GM10847 (cell line): ENCODE data around the gene NMB.

Experiments used
- POLR2A ChIP-seq: IDR thresholded peaks from 2 replicates; pipeline ENCODE4 v1.6.1; 2011; ENCODE audit not compliant: insufficient read length; ENCODE audit errors: extremely low read depth

Gene NMB, protein sequence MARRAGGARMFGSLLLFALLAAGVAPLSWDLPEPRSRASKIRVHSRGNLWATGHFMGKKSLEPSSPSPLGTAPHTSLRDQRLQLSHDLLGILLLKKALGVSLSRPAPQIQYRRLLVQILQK

DNA sequence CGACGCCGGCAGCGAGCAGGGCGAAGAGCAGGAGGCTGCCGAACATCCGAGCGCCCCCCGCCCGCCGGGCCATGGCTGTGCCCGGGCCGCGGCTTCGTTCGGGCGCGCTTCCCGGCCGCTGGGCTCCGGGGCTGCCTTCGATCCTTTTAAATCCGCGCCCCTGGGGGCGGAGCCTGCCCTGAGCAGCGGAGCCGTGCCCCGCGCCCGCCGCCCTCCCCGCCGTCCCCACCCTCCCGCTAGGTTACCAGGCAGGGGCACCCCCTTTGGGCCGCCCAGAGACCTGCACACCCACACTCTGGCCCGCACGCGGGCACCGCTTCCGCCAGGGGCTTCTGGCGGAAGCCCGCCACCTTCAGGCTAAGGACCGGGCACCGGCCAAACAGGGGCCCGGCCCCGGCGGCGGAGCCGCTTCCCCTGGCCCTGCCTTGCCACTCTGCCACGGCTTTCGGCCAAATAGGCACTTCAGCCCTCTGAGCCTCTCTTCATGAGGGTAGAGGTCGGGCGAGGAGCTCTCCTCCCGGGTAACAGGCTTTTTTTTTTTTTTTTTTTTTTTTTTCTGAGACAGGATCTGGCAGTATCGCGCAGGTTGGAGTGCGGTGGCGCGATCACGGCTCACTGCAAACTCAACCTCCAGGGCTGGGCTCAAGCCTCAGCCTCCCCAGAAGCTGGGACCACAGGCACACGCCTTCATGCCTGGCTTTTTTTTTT lies at the start of gene NMB:
Gene NMB, minus strand, starts transcription at position 120 of the 708 bp plus-strand sequence. Its CDS starts 47 bp downstream, at position 73.
- no peak for TF ChIP-seq POLR2A

DNA sequence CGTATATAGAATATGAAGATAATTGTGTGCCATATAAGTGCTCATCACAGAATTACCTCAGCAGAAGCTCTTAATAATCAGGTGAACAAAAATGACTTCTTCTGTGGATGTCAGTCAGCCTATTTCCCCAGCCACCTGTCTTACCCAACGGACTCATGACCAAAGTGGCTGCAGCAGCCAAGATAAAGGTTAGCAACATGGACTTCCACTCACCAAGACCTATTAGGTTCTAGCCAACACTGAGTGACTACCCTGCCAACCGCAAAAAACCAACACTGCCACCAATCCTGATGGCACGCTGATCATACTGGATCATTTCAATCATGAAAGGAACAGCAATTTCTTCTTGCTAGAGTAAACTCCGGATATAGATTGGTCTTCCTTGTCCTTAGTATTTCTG lies 45.8 kb upstream of the NMB start:
- no peak for TF ChIP-seq POLR2A

DNA sequence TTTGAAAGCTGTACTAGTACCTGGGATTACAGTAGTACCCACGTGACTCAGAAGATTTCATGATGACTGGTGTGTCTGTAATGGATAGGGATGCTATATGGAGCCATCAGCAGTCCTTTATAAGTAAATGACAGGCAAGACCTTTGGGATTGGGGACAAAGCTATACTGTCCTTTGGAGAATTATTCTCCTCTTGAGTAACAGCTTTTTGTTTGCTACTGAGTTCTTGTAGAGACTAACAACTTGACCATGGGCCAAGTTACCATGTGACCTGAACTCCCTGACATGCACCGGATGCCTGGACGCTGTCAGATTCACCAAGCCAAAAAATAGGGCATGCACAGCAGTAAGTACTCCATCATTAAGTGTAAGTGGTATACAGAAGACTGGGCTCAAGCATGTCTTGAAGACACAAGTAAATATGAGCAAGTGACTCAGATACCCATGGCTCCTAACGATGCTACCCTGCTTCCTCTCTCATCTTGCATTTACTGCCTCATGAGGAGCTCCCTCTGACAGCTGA lies 45.0 kb upstream of the NMB start:
- TF ChIP-seq POLR2A, result no peak

DNA sequence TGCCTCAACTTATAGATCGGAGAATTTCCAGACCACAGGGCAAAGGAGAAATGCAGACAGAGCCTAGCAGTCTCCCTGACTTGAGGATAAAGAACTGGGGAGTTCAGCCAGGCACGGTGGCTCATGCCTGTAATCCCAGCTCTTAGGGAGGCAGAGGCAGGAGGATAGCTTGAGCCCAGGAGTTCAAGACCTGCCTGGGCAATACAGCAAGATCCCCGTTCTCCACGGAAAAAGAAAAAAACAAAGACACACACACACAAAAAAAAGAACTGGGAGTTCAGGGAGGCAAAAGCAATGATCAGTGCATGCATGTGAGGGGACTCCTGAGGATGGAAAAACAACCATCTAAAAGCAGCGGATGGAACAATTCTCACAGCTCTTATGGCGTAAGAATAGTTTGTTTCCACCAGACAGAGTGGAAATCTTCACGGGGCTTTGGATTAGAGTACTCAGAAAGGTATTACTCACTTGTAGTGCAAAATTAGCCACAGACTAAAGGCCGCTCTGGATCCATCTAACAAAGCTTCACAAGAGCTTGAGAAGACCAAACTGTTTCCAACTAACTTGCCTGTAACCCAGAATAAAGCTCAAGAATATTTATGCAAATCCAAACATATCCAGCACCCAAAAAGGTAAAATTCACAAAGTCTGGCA lies 41.7 kb upstream of the NMB start:
- no peak for TF ChIP-seq POLR2A

DNA sequence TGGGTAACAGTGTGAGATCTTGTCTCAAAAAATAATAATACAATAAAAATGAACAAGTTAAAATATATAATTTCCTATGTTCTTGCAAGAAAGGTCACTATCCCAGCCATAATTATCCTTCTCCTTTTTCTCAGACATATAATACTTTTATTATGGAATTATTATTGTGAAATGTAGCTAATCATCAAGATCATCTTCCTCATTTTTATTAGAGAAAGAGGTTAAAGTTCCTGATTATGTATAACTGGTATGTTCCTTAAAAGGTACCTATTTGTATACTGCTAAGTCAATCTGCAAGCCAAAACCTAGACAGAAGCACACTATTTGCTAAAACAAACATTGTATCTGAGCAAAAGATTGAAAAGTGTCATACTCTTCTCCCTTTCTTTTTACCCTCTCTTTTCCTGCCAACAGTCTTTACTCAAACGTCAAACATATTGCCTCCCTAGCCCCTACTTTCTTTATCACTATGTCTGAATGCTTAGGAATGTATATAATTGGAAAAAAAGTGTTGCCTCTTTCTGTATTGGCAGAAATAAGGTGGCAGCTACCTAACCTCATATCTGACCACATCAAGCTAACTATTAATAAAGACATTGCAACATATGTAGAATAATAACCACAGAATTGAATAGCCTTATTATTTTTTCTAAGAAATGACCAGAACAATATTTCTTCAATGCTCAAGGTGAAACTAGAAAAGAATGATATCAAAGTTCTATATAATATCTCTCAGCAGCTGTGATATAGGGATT lies 39.4 kb upstream of the NMB start:
- TF ChIP-seq POLR2A, result no peak

DNA sequence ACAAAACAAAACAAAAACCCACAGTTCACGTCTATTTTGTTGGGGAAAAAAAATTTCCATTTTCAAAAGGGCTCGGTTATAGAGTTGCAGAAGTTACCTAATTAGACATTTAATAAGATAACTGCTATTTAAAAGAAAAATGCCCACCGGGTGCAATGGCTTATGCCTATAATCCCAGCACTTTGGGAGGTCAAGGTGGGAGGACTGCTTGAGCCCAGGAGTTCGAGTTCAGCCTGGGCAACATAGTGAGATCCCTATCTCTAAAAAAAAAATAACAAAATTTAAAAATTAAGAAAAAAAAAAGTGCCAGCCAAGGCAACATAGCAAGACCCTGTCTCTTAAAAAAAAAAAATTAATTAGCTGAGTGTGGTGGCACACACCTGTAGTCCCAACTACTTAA lies 38.8 kb upstream of the NMB start:
- TF ChIP-seq POLR2A, result no peak

DNA sequence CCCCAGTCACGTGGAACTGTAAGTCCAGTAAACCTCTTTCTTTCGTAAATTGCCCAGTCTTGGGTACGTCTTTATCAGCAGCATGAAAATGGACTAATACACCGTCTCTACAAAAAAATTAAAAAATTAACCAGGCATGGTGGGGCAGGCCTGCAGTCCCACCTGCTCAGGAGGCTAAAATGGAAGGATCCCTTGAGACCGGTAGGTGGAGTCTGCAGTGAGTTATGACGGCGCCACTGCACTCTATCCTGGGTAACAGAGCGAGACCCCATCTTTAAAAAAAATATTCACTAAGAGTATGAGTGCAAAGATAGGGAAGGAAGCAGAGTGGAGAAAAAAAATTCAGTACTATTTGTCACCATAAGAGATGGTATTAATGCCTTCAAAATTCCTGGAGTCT lies 32.3 kb upstream of the NMB start:
- TF ChIP-seq POLR2A, result no peak

DNA sequence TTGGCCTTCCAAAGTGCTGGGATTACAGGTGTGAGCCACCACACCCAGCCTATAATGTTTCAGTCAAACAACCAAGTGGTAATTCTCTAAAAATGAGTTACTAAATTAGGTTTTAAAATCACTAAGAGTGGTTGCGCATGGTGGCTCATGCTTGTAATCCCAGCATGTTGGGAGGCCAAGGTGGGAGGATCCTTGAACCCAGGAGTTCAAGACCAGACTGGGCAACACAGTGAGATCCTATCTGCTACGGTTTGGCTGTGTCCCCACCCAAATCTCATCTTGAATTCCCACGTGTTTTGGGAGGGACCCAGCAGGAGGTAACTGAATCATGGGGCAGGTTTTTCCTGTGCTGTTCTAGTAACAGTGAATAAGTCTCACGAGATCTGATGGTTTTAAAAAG lies 31.9 kb upstream of the NMB start:
- no peak for TF ChIP-seq POLR2A

DNA sequence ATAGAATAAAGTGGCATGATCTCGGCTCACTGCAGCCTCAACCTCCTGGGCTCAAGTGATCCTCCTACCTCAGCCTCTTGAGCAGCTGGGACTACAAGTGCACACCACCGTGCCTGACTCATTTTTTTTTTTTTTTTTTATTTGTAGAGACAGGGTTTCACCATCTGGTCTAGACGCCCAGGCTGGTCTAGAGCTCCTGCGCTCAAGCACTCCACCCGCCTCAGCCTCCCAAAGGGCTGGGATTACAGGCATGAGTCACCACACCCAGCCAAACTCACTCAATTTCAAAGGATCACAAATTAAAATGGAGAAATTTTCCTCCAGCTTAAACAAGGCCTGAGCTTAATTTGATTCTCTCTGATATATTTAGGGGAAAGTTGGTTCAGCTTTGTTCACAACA lies 27.3 kb upstream of the NMB start:
- no peak for TF ChIP-seq POLR2A

DNA sequence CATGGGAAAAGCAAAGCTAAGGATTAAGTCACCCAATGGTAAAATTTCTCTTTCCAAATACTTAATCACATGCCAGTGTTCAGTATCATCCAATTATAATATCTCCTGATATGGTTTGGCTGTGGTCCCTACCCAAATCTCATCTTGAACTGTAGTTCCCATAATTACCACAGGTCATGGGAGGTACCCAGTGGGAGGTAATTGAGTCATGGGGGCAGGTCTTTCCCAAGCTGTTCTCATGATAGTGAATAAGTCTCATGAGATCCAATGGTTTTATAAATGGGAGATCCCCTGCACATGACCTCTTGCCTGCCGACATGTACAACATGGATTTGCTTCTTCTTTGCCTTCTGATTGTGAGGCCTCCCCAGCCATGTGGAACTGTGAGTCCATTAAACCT lies 26.1 kb upstream of the NMB start:
- TF ChIP-seq POLR2A, result no peak

DNA sequence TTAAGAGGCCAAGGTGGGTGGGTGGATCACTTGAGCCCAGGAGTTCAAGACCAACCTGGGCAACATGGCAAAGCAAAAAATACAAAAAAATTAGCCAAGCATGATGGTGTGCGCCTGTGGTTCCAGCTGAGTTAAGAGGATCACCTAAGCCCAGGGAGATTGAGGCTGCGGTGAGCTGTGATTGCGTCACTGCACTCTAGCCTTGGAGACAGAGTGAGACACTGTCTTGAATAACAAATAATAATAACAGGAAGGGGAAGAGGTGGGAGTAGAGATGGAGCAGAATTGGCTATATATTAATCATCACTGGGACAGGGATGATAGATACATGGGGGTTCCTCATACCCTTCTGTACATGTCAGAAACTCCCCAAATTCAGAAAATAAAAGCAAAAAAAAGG lies 23.8 kb upstream of the NMB start:
- TF ChIP-seq POLR2A, result no peak

DNA sequence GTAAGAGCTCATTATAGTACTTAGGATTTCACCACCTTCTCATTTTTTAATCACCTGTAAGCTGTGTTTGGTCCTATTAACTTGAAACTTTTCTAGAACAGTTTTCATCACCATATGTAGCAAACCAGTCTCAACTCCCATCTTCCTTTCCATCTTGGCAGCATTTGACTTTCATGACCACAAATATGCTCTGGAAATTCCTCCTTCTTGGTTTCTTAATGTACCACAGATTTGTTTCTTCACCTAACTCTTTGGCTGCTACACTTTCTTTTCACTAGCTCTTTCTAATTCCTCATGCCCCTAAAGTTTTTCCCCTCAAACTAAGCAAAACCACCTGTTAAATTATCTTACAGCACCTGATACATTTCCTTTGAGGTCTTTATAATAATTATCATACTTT lies 13.2 kb upstream of the NMB start:
- no peak for TF ChIP-seq POLR2A

DNA sequence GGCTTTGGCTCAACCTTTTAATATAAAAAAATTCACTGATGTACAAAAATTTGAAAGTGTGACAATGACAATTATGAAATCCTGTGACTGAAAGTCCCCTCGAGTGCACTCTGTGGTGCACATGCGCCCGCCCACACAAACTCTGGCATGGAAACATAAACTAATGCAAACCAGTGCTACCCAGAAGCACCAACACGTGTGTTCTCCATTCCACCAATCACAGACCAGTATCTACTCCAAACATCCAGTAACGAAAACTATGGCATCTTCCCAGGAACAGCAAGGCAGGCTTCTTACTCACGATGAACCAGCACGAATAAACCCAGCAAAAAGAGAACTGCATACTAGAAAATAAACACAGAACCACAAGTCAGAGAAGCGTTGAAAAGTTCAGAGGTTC lies 11.7 kb upstream of the NMB start:
- TF ChIP-seq POLR2A, result no peak

DNA sequence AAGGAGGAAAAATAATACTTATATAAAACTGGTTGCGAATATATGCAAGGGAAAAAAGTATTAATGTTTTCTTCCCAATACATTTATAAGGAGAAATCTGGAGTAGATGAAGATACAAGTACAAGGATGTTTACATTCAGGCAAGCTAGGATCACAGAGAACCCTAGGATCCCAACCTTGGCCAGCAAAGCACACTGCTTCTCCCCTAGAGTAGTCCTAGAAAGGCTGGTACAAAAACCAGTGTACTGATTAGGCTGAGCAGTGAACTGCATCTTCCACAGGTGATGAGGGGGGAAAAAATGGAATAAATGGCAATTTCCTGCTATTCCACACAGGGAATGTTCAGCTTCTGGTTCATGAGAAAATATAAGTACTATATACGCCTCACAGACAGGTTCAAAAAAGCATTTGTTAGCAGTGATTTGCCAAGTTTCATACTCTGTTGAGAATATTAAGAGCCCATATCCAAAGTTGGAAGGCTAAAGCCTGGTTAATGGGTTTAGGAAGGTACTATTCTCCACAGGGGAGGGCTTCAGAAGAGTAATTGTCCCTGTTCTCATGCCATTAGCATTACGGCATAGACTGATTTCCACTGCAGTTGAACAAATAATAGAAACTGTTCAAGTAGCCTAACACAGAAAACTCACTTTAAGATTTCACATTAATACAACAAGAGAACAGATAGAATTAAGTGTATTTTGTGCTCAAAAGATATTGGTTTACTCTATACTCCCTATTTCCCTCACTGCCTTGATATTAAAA lies 10.4 kb upstream of the NMB start:
- no peak for TF ChIP-seq POLR2A

DNA sequence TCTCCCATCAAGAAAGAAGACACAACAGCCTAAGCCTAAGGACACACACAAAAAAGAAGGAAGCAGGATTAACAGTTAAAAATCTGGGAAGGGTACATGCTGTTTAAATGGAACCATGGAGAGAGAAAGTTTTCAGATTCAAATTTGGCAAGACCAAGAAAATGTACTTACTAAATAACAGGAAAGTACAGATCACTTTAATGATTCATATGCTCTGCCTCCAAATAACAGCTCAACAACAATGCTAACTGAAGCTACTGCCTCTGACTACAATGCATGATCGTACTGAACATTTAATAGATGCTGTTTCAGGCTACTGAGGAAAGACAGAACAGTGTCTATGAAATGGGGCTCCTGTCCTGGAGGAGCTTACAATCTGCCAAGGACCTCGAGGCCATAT lies 8.4 kb upstream of the NMB start:
- no peak for TF ChIP-seq POLR2A
